ENCODE results near the gene NUDT17.

DNA sequence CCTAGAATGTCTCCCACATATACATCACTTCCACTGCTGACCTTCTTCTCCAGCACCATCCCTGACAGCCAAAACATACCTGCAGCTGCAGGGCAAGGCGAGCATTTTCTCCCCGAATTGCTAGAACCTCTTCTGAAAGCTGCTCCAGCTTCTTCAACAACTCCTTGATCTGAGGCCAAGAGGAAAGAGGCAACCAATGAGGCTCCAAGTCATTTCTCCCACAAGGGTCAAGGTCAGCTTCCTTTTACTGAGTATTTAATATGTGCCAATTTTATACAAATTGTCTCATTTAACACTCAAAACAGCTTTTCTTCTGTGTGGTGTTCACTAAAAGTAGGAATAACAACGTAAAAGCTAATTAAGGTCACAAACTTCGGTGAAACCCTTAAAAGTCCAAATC lies 22.8 kb downstream of the NUDT17 start:
- TF ChIP-seq, protein P1, sequence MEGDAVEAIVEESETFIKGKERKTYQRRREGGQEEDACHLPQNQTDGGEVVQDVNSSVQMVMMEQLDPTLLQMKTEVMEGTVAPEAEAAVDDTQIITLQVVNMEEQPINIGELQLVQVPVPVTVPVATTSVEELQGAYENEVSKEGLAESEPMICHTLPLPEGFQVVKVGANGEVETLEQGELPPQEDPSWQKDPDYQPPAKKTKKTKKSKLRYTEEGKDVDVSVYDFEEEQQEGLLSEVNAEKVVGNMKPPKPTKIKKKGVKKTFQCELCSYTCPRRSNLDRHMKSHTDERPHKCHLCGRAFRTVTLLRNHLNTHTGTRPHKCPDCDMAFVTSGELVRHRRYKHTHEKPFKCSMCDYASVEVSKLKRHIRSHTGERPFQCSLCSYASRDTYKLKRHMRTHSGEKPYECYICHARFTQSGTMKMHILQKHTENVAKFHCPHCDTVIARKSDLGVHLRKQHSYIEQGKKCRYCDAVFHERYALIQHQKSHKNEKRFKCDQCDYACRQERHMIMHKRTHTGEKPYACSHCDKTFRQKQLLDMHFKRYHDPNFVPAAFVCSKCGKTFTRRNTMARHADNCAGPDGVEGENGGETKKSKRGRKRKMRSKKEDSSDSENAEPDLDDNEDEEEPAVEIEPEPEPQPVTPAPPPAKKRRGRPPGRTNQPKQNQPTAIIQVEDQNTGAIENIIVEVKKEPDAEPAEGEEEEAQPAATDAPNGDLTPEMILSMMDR (IDR thresholded peaks at IDR 0.05): no peak
- no peak for TF ChIP-seq POLR2AphosphoS5 (IDR thresholded peaks at IDR 0.05)
- no peak for TF ChIP-seq POLR2A (IDR thresholded peaks at IDR 0.05)

All from stomach (tissue), 4 donors.